Testis (tissue), 2 donors: ENCODE data around the gene NCSTN.

Experiments used
- POLR2A ChIP-seq: fragments of 450-650 bp; IDR thresholded peaks from one replicate; pipeline ENCODE4 v1.6.1; 2017; ENCODE audit warnings: antibody characterized with exemption, mild to moderate bottlenecking, moderate library complexity
- TF ChIP-seq, protein P1 (sequence below), 3 experiments: fragments of 450-650 bp in 2 of 3; fragments of 200-600 bp in 1 of 3; sonication (generic) in 1 of 3; IDR thresholded peaks; one replicate each; pipeline ENCODE4 v1.5.1; 2016 to 2019; ENCODE audit warnings: antibody characterized with exemption in 3 of 3, mild to moderate bottlenecking in 2 of 3, moderate library complexity in 1 of 3

DNA sequence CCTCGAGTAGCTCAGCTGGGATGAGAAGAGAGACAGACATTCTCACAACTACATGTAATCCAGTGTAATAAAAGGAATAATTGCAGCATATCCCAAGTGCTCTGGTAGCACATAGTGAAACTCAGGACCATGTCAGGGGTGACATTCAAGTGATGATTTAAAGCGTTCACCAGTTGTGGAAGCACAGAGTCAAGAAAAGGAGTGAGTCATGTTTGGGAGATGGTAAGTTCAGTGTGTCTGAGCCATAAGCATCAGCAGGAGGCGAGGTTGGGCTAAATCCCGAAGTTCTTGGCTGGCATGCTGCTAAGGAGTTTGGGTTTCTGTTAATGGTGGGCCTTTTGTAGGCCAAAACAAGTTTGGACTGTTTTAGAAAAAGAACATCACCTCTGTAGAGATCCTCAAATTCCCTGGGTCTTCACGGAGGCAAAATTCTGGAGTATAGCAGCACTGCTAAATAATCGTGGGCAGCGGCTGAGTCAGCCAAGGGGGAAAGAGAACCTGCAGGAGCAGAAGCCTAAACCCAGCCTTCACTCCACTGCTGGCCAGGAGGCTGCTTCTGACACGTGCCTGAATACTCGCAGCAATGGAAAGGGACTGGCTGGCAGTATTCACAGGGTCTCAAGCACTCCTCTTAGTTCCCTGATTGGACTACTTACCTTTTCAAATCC lies 16.5 kb downstream of the NCSTN start:
- TF ChIP-seq, protein P1, sequence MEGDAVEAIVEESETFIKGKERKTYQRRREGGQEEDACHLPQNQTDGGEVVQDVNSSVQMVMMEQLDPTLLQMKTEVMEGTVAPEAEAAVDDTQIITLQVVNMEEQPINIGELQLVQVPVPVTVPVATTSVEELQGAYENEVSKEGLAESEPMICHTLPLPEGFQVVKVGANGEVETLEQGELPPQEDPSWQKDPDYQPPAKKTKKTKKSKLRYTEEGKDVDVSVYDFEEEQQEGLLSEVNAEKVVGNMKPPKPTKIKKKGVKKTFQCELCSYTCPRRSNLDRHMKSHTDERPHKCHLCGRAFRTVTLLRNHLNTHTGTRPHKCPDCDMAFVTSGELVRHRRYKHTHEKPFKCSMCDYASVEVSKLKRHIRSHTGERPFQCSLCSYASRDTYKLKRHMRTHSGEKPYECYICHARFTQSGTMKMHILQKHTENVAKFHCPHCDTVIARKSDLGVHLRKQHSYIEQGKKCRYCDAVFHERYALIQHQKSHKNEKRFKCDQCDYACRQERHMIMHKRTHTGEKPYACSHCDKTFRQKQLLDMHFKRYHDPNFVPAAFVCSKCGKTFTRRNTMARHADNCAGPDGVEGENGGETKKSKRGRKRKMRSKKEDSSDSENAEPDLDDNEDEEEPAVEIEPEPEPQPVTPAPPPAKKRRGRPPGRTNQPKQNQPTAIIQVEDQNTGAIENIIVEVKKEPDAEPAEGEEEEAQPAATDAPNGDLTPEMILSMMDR (IDR thresholded peaks at IDR 0.05) = no peak
- no peak for TF ChIP-seq POLR2A
